Keratinocyte (primary cell): ENCODE results near the gene CPSF7. TPM values are rescaled to one million over a fixed set of nuclear protein-coding genes. Genes with fewer than 3 reads are reported as not detected.

Experiments
- DNase-seq: peaks from one replicate; pipeline ENCODE4 v3.0.0-alpha.2; 2011; ENCODE audit warnings: low read depth, missing footprints, low spot score
- FAIRE-seq: peaks from 2 replicates; lab custom pipeline; 2011; peaks lifted over from hg19 to GRCh38; lab: Jason Lieb, UNC
- H2AFZ ChIP-seq: 2 replicates; pipeline ENCODE4 v1.6.0; 2012; ENCODE audit warnings: low read length, control low read depth, inconsistent platforms; ENCODE audit not compliant: control insufficient read depth
- H3K27ac ChIP-seq: 2 replicates; pipeline ENCODE4 v1.5.1; 2011; ENCODE audit warnings: low read length; ENCODE audit not compliant: control insufficient read depth, insufficient read depth
- H3K27me3 ChIP-seq: 3 replicates; pipeline ENCODE4 v1.6.0; 2011; ENCODE audit warnings: low read length; ENCODE audit not compliant: control insufficient read depth, insufficient read depth; ENCODE audit errors: extremely low read depth
- H3K36me3 ChIP-seq, 2 experiments: 2 replicates in 1 of 2; 3 replicates in 1 of 2; pipeline ENCODE4 v1.5.1; 2011; ENCODE audit warnings: low read length in 2 of 2, mild to moderate bottlenecking in 1 of 2; ENCODE audit not compliant: control insufficient read depth in 2 of 2, insufficient read depth in 2 of 2; ENCODE audit errors: extremely low read depth in 1 of 2
- H3K4me1 ChIP-seq: 3 replicates; pipeline ENCODE4 v1.5.1; 2011; ENCODE audit warnings: low read length; ENCODE audit not compliant: control insufficient read depth, insufficient read depth; ENCODE audit errors: extremely low read depth
- H3K4me2 ChIP-seq: 3 replicates; pipeline ENCODE4 v1.6.0; 2011; ENCODE audit warnings: low read depth, low read length; ENCODE audit not compliant: control insufficient read depth, insufficient read depth; ENCODE audit errors: extremely low read depth
- H3K4me3 ChIP-seq, 3 experiments: fragments of 200-600 bp in 1 of 3; sonication (generic) in 1 of 3; 2 replicates in 2 of 3; 3 replicates in 1 of 3; pipeline ENCODE4 v1.5.1; 2011 to 2016; ENCODE audit warnings: low read length in 3 of 3, mild to moderate bottlenecking in 3 of 3, control low read depth in 2 of 3, inconsistent platforms in 1 of 3, low read depth in 1 of 3, mixed read lengths in 1 of 3, mixed run types in 1 of 3, moderate library complexity in 1 of 3; ENCODE audit not compliant: control insufficient read depth in 2 of 3, insufficient read depth in 2 of 3; ENCODE audit errors: extremely low read depth in 1 of 3
- H3K79me2 ChIP-seq: 2 replicates; pipeline ENCODE4 v1.6.0; 2012; ENCODE audit warnings: low read length; ENCODE audit not compliant: control insufficient read depth, insufficient read depth
- H3K9ac ChIP-seq: 3 replicates; pipeline ENCODE4 v1.6.0; 2011; ENCODE audit warnings: low read length; ENCODE audit not compliant: control insufficient read depth, insufficient read depth; ENCODE audit errors: extremely low read depth
- H3K9me1 ChIP-seq: 3 replicates; pipeline ENCODE4 v1.6.0; 2011; ENCODE audit warnings: low read length; ENCODE audit not compliant: control insufficient read depth, insufficient read depth; ENCODE audit errors: extremely low read depth
- H3K9me3 ChIP-seq: 2 replicates; pipeline ENCODE4 v1.5.1; 2012; ENCODE audit warnings: low read depth, low read length; ENCODE audit not compliant: control insufficient read depth
- H4K20me1 ChIP-seq: 3 replicates; pipeline ENCODE4 v1.6.0; 2011; ENCODE audit warnings: low read length; ENCODE audit not compliant: control insufficient read depth, insufficient read depth; ENCODE audit errors: extremely low read depth
- EZH2 ChIP-seq: IDR thresholded peaks from one replicate; pipeline ENCODE4 v1.6.1; 2012; ENCODE audit warnings: inconsistent platforms, mild to moderate bottlenecking, low read length, moderate library complexity
- dilution Hi-C: fragments of 300-500 bp; cut with MboI; formaldehyde crosslinking; loops from one replicate; pipeline ENCODE4 v1.7.0; 2020; ENCODE audit warnings: low sequenced_read_pairs; ENCODE audit not compliant: extremely low pct_ligation_motif_present
- polyA plus RNA-seq, 5 experiments: library from polyadenylated mRNA; depleted of rRNA in 3 of 5; stranded (reverse) in 3 of 5; stranded (forward) in 1 of 5; unstranded in 1 of 5; fragments of >200 nt; gene quantifications; 1 replicate in 1 of 5; 2 replicates in 3 of 5; 3 replicates in 1 of 5; pipeline versions ENCODE4 v1.2.1 to v1.2.3, GENCODE V29; 2011 to 2012; ENCODE audit warnings: missing spikeins in 2 of 5, low read depth in 1 of 5, low replicate concordance in 1 of 5
- TF ChIP-seq, protein P1 (sequence below), 3 experiments: IDR thresholded peaks in 1 of 3; conservative IDR thresholded peaks in 1 of 3; optimal IDR thresholded peaks in 1 of 3; 2 replicates in 2 of 3; 3 replicates in 1 of 3; pipeline versions ENCODE3 to v1.5.1; 2011; ENCODE audit warnings: low read length in 3 of 3, mild to moderate bottlenecking in 3 of 3, moderate library complexity in 2 of 3, control low read depth in 1 of 3, inconsistent platforms in 1 of 3; ENCODE audit not compliant: insufficient read depth in 2 of 3; ENCODE audit errors: extremely low read depth in 1 of 3

The CPSF7 gene
- polyA plus RNA-seq, 1 donor (not counting 4 experiments of a cell fraction or from before 2014, with no cell fraction given) = 34.5 TPM

DNA sequence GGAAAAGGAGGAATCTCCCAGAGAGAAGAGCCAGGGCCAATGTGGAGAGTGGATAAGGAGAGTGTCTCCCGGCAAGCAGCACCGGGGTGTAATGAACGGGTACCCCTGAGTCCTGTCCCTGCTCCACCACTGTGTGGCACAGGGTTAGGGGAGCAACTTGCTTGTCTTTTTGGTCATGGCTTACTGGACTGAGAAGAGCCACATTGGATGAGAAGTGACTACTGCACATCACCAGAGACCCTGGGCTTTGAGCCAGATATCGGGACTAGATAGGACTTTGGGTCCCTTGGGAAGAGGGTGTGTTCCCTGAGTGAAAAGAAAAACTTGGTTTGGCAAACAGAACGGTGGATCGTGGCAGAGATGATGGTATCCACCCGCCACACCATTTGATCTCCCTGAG lies 24.7 kb upstream of the CPSF7 start:
- no peaks in the 10 kb centered on the region for H4K20me1 ChIP-seq
- no peak for TF ChIP-seq EZH2
- TF ChIP-seq, protein P1, sequence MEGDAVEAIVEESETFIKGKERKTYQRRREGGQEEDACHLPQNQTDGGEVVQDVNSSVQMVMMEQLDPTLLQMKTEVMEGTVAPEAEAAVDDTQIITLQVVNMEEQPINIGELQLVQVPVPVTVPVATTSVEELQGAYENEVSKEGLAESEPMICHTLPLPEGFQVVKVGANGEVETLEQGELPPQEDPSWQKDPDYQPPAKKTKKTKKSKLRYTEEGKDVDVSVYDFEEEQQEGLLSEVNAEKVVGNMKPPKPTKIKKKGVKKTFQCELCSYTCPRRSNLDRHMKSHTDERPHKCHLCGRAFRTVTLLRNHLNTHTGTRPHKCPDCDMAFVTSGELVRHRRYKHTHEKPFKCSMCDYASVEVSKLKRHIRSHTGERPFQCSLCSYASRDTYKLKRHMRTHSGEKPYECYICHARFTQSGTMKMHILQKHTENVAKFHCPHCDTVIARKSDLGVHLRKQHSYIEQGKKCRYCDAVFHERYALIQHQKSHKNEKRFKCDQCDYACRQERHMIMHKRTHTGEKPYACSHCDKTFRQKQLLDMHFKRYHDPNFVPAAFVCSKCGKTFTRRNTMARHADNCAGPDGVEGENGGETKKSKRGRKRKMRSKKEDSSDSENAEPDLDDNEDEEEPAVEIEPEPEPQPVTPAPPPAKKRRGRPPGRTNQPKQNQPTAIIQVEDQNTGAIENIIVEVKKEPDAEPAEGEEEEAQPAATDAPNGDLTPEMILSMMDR (optimal IDR thresholded peaks at IDR 0.05 in 1 of 3, IDR thresholded peaks at IDR 0.05 in 1 of 3, conservative IDR thresholded peaks at IDR 0.05 in 1 of 3; ENCODE audit: extremely low read depth in 1 of 3, insufficient read depth in 2 of 3, low read length in 3 of 3) = no peak
- no peaks in the 10 kb centered on the region for H3K79me2 ChIP-seq
- FAIRE-seq (no peak), DNase-seq (no peak)
- H3K9me3 ChIP-seq = no peaks in the 10 kb centered on the region
- H2AFZ ChIP-seq = no peak overlapping the region
- dilution Hi-C loops = no loop called here
- no peak overlapping the region for H3K27ac ChIP-seq
- no peaks in the 10 kb centered on the region for H3K27me3 ChIP-seq
- H3K4me3 ChIP-seq = no peak overlapping the region
- no peak overlapping the region for H3K9ac ChIP-seq
- no peaks in the 10 kb centered on the region for H3K9me1 ChIP-seq
- no peak overlapping the region for H3K4me2 ChIP-seq
- peaks cover 4 to 12% of the 10 kb centered on the region in 2 experiments for H3K36me3 ChIP-seq
- no peaks in the 10 kb centered on the region for H3K4me1 ChIP-seq

DNA sequence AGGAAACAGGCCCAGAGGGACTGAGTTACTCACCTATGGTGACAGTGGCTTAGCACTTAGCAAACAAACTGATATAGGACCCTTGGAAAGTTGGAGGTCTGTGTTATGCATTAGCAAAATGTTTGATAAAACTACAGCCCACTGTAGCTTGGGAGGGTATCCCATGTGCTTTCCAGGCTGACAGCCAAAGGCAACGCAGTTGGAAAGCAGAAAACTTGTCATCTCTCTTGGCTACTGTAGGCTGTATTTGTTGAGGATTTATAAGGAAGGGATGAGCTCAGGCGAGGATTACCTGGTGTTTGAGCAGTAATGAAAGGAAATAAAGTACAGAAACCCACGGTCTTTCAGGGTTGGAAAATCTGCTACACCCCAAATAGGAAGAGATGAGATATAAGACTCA lies 23.9 kb upstream of the CPSF7 start:
- Histone ChIP-seq H3K9me1 (no peaks in the 10 kb centered on the region), H3K36me3 (peaks cover 10 to 15% of the 10 kb centered on the region in 2 experiments), H3K9me3 (no peaks in the 10 kb centered on the region), H3K79me2 (no peaks in the 10 kb centered on the region), H3K9ac (no peak overlapping the region), H2AFZ (no peak overlapping the region), H3K4me1 (no peaks in the 10 kb centered on the region), H3K27ac (no peak overlapping the region), H3K4me3 (no peak overlapping the region), H3K4me2 (no peak overlapping the region), H3K27me3 (no peaks in the 10 kb centered on the region), H4K20me1 (no peaks in the 10 kb centered on the region)
- dilution Hi-C loops = no loop called here
- TF ChIP-seq EZH2 = no peak
- TF ChIP-seq, protein P1 (optimal IDR thresholded peaks at IDR 0.05 in 1 of 3, IDR thresholded peaks at IDR 0.05 in 1 of 3, conservative IDR thresholded peaks at IDR 0.05 in 1 of 3; ENCODE audit: extremely low read depth in 1 of 3, insufficient read depth in 2 of 3, low read length in 3 of 3) = no peak
- FAIRE-seq (no peak), DNase-seq (no peak)
